ENCODE results near the gene FHOD1.

- no peak for TF ChIP-seq CTCF (IDR thresholded peaks at IDR 0.05)
- no peak for TF ChIP-seq POLR2A (IDR thresholded peaks at IDR 0.05)
Measured at GRCh38 chr16:67243481-67243880, 3.8 kb downstream of the FHOD1 start.

Data from Peyer's patch (tissue), 4 donors.